Lower leg skin (tissue), 3 donors: Measurements from ENCODE around the gene OR6V1.

ENCODE experiments used
- POLR2A ChIP-seq, 2 donors: fragments of 450-650 bp; IDR thresholded peaks; one replicate each; pipeline ENCODE4 v1.6.1; 2016 to 2017; ENCODE audit warnings: antibody characterized with exemption in 2 of 2, mild to moderate bottlenecking in 1 of 2, moderate library complexity in 1 of 2
- TF ChIP-seq, protein P1 (sequence below), 3 donors: fragments of 450-650 bp; IDR thresholded peaks; one replicate each; pipeline ENCODE4 v1.5.1; 2016; ENCODE audit warnings: antibody characterized with exemption in 3 of 3, mild to moderate bottlenecking in 3 of 3, moderate library complexity in 2 of 3

DNA sequence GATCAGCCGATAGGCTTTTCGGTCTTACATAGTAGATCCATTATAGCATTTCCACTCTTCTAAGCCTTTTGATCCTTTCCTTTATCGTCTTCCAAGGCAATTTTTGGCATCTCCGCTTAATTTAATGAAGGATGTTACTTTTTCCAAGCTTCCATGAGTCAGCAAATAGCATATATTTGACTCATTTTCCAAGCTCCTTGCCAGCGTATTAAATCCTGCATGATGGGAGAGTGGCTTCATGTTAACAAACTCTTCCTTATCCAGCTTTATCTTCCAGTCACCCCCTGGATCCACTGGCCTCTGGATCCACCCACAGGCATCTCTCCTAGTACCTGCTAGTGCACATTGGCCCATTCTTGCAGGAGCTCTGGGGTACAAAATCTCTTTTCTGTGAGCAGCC lies 38.2 kb upstream of the OR6V1 start:
- TF ChIP-seq, protein P1, sequence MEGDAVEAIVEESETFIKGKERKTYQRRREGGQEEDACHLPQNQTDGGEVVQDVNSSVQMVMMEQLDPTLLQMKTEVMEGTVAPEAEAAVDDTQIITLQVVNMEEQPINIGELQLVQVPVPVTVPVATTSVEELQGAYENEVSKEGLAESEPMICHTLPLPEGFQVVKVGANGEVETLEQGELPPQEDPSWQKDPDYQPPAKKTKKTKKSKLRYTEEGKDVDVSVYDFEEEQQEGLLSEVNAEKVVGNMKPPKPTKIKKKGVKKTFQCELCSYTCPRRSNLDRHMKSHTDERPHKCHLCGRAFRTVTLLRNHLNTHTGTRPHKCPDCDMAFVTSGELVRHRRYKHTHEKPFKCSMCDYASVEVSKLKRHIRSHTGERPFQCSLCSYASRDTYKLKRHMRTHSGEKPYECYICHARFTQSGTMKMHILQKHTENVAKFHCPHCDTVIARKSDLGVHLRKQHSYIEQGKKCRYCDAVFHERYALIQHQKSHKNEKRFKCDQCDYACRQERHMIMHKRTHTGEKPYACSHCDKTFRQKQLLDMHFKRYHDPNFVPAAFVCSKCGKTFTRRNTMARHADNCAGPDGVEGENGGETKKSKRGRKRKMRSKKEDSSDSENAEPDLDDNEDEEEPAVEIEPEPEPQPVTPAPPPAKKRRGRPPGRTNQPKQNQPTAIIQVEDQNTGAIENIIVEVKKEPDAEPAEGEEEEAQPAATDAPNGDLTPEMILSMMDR (IDR thresholded peaks at IDR 0.05): no peak
- TF ChIP-seq POLR2A (IDR thresholded peaks at IDR 0.05): no peak
